Endometrial microvascular endothelial cells (primary cell): ENCODE results near the gene LRRC19. TPM values are rescaled to one million over a fixed set of nuclear protein-coding genes. Genes with fewer than 3 reads are reported as not detected.

ENCODE experiments used
- in situ Hi-C: cut with HindIII; loops from 2 replicates; pipeline ENCODE4 v1.10.0; 2017; ENCODE audit warnings: low sequenced_read_pairs, low pct_unique_long_range_greater_than_20kb; ENCODE audit errors: inconsistent ontology term
- total RNA-seq: library from RNA; depleted of rRNA; stranded (reverse); fragments of >200 nt; gene quantifications from one replicate; pipeline ENCODE4 v1.2.3, GENCODE V29; 2015; ENCODE audit errors: inconsistent ontology term

Gene LRRC19
- total RNA-seq, 1 donor from 2014 or later = not detected

DNA sequence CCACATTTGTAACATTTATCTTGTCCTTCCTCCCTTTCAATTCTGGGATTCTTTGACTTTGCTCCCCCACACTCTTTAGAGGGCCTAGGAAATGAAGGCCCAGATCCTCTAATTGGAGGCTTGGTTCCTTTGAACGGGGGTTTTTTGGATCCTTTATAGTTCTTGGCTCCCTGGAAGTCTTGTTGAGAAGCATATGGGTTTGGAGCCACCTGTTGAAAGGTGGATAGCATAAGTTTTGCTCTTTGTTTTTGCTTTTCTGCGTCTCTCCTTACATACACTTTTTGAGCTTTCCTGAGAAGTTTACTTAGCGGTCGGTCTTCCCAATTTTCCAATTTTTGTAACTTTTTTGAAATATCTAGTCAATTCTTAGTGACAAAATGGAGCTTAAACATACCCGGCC is 31.5 kb downstream of the LRRC19 start:
- in situ Hi-C loops = no loop called here

DNA sequence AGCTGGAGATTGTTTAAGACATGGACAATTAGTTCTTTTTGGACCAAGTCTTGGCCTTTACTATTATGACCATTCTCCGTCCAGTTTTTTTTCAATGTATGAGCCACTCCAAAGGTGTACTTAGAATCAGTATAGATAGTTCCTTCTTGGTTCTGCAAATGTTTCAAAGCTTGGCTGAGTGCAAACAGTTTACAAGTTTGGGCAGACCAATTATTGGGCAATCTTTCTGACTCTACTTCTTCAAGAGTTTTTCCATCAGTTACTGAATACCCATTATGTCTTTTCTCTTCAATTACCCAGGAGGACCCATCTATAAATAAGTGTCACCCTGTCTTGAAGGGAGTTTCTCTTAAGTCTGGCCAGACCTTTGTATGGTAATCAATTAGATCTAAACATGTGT is 33.8 kb downstream of the LRRC19 start:
- in situ Hi-C loops = no loop called here

DNA sequence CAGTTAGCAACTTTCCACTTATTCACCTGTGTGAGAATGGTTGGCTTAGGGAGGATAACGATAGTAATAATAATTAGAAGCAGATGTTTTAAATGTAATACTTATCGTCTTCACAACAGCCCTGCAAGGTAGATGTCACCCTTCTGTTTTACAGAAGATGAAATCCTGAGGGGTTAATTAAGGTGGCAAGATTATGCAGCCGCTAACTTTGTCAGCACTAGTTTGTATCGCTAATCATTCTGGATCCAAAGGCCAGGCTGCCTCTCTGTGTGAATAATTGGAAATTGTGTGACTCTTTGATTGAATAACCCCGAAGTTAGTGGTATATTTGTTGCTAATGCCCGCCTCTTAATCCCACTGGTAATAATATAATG is 48.6 kb downstream of the LRRC19 start:
- in situ Hi-C loops = no loop called here

DNA sequence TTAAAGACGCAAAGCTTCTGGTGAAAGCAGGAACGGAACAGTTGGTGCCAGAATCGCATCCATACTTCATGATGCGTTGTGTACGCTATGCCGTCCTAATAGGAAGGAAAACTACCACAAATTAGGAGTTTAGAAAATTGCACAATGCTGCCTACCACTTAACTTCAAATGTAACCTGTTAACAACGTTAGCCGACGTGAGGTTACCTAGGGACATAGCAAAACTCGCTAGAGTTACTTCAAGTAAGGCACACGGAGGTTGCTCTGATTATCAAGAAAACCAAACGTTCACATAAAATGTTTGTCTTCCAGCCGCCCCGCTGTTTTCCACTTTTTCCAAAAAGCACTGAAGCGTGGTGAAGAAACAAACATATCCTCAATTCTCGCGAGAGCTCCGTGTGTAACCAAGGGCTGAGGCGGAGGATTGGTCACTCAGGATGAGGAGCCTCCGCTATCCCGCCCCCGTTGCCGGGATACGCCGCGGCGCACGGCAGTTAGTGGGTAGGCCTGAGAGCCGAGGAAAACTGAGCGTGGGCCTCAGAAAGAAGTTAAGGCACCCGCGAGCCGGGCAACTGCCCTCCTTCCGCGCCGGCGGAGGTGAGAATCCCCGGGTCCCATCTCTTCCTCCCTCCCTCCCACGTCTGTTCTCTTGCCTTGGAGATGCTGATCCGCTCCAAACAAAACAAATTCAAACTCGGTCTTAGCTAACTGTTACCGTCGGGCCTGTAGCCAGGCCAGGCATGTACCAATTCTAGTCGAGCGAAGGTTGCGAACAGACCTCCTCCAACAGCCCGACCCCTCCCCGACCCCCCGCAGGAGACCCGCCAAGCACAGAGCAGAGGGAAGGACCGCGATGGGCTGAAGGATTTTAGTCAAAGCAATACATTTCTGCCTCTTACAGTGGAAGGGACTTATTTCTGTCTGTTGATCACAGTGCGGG is 49.3 kb downstream of the LRRC19 start, which contains the start of gene IFT74:
TSS of gene IFT74 (plus strand) at position 492 of the 939 bp plus-strand sequence. CDS start 5,556 bp downstream, outside the sequence.
- in situ Hi-C loops = no loop called here

DNA sequence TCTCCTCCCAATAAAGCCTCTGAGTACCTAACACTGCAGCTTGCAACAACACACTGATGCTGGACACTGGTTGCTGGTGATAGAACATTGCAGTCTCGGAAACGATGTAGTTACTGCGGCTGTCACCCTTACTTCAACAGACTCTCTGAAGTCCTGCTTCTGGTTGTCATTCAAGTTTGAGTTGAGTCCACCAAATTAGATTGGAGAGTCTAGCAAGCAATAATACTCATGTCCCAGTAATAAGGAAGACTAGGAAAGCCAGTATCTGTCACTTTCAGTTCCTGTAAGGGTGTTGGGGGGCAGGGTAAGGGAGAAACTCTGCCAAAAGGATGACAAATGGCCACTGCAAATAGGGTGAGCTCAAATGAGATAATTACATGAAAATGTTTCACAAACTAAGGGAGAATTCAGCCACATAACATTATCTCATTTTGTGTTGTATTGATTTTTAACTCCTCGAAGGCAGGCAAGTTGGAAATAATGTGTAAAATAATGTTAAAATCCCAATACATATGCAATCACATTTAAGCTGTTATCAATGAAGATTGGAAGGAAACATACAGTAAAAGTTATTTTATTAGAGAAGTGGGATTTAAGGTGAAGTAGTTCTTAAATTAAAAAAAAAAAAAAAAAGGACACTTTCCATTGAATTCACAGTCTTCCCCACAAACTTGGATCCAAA is 50.1 kb downstream of the LRRC19 start:
- in situ Hi-C loops = no loop called here

DNA sequence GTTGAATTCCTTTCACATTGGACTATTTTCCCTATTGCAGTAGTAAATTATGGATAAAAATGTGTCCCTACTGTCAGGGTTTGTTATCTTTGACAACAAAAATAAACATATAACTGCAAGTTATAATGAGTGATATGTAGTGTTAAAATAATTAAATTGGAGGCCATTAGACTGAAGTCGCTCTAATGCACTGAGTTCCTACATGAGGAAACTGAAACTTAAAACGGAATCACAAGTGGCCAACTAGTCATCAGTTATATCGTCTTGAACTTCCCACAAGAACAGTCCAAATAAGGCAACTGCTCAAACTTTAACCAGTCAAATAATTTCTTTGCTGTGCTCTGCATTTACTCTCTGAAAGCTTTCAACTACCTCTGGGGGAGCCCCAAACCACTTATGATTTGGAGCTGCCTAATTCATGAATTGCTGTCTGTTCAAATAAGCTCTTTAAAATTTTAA is 51.4 kb downstream of the LRRC19 start:
- in situ Hi-C loops = no loop called here

DNA sequence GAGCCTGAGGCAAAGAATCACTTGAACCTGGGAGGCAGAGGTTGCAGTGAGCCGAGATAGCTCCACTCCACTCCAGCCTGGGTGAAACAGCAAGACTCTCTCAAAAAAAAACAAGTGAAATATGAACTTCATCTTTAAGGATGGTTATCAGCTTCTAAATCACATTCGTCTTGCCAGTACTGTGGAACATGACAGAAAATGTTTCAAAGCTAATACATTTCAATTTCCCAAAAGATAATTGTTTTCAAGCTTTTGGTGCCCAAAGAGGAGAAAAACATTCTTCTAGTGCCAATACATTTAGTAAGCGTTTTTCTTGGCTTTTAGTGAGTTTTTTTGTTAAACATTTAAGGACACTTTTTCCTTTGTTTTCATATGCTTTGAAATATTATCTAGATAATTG is 53.7 kb downstream of the LRRC19 start:
- in situ Hi-C loops = no loop called here

DNA sequence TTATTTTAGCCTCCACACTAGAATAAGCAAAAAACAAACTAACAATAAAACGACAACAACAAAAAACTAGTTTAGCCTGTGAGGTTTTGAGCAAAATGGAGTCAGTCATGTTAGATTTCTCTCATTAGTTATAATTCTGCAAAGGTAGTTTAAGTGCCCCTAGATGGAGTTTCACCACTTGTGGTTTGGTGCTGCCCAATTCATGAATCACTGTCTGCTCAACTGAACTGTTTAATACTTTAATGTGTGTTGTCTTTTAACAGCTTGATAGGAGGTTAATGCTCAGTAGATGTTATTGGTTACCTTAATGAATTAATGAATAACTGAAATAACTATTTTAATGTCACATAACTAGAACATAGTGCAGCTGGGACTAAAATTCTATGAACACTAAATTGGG is 55.0 kb downstream of the LRRC19 start:
- in situ Hi-C loops = no loop called here

DNA sequence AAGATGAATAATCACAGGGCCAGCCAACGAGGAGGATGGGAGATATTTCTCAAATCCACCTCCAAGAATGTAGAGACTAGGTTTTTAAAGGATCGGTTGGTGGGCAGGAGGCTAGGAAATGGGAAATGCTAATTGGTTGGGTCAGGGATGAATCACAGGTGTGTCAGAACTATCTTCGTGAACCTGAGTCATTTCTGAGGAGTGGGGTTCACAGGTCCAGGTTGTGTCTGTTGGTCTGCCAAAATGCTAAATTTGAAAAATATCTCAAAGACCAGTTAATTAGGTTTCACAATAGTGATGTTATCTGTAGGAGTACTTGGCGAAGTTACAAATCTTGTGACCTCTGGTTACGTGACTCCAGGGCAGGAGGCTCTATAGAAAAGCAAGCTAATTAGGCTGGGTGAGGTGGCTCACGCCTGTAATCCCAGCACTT is 55.8 kb downstream of the LRRC19 start:
- in situ Hi-C loops = no loop called here

DNA sequence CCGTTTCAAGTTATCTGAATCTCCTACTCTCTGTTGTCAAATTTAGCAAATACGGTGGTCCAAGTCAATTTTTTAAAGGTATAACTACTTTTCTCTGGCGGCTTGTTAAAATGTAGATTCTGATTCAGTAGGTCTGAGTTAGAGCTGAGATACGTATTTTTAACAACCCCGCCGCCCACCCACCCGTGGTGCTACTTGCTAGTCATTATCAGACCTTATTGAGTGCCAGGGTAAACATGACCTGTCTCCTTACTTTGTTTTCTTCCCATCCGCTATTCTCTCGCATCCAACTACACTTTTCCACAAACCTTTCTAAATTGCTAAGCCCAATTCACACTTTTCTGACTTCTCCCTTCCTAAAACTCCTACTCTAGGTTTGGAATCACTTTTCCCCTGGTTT is 57.7 kb downstream of the LRRC19 start:
- in situ Hi-C loops = no loop called here

DNA sequence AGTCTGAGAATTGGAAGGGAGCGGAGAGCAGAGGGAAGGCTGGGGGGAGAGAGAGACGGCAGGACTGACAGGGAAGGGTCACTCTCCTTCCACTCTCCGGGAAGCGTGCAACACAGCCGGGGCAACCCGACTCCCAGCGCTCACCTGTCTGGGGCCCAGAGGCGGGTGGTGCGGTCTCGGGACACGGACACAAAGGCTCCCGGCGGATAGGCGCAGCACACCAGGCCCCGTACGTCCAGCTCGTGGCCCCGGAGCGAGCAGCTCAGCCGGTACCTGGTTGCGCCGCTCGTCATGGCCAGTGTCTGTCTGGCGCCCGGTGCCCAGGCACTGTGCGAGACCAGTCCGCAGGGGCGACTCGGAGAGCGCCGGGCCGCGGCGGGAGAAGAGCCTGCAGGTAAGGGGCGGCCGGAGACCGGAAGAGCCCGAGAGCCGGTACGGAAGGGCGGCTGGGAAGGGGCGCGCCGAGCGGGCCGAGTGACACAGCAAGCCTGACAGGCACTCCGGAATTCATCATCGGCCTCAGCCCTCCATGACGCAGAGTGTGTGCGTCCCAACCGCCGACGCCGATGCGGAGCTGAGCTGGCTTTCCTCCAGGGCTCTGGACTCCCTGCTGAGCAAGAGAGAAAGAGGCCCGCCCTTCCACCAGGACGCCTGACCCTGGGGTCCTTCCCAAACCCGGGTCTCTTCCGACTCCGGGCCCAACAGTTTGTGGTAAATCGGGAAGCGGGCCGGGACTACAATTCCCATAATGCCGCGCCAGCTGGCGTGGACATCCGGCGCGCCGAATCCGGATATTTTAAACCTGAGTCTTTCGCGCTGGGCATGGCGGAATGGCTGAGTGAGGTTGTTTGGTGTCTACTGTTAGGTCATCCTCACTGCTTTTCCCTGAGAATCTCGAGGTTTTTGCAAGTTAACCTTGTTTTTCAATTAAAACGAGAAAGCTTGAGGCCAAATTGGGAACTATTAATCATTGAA is 58.4 kb downstream of the LRRC19 start, which contains the start of gene PLAA:
TSS of gene PLAA (minus strand) at position 490 of the 975 bp plus-strand sequence. CDS start at position 293, 197 bp downstream.
- in situ Hi-C loops = no loop called here

DNA sequence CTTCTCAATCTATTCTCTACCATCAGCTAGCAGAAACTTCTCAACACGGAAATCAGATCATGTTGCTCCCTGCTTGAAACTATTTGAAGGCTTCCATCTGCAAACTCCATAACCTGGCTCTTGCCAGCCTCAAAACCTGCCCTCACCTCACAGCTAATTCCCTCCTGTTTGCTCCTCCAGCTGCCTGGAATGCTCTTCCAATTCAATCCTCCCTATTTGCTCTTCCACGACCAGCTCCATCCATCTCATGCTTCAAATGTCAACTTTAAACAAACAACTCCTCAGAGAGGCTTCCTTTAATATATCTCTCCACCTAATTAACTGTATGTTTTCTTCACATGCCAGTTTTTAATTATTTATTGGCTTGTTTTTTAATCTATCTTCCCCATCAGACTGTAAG is 59.9 kb downstream of the LRRC19 start:
- in situ Hi-C loops = no loop called here

Other genes starting within 250 kb of the LRRC19 start
- 14.9 TPM for gene CAAP1, start 112.9 kb downstream of the LRRC19 start, total RNA-seq
- gene PLAA, start 58.4 kb downstream of the LRRC19 start, total RNA-seq = 56.2 TPM
- 5.9 TPM for gene IFT74, start 49.3 kb downstream of the LRRC19 start, total RNA-seq
- 38.5 TPM for gene TEK, start 103.6 kb upstream of the LRRC19 start, total RNA-seq